Astrocyte of the spinal cord (primary cell): ENCODE results near the gene DBNL.

ENCODE experiments used
- DNase-seq: peaks from one replicate; pipeline ENCODE4 v3.0.0; 2011; ENCODE audit warnings: low read depth, low spot score
- H3K4me3 ChIP-seq: 2 replicates; pipeline ENCODE4 v1.5.1; 2011; ENCODE audit warnings: low read depth, mild to moderate bottlenecking, low read length, moderate library complexity
- CTCF ChIP-seq: IDR thresholded peaks from 2 replicates; pipeline ENCODE4 v1.5.1; 2012; ENCODE audit warnings: low read depth, mild to moderate bottlenecking, low read length, inconsistent platforms
- in situ Hi-C: cut with HindIII; loops from 2 replicates; pipeline ENCODE4 v1.10.0; 2017; ENCODE audit warnings: low sequenced_read_pairs

Gene DBNL

GRCh38 chr7:44063894-44064651 is 19.6 kb downstream of the DBNL start:
- in situ Hi-C loops: no loop called here
- TF ChIP-seq CTCF: no peak
- no peak overlapping the region for H3K4me3 ChIP-seq
- DNase-seq: no peak

- H3K4me3 ChIP-seq: no peak overlapping the region
- in situ Hi-C loops: no loop called here
- TF ChIP-seq CTCF: no peak
- DNase-seq: no peak
Observed at GRCh38 chr7:44064791-44065430, 20.4 kb downstream of the DBNL start.

DNA sequence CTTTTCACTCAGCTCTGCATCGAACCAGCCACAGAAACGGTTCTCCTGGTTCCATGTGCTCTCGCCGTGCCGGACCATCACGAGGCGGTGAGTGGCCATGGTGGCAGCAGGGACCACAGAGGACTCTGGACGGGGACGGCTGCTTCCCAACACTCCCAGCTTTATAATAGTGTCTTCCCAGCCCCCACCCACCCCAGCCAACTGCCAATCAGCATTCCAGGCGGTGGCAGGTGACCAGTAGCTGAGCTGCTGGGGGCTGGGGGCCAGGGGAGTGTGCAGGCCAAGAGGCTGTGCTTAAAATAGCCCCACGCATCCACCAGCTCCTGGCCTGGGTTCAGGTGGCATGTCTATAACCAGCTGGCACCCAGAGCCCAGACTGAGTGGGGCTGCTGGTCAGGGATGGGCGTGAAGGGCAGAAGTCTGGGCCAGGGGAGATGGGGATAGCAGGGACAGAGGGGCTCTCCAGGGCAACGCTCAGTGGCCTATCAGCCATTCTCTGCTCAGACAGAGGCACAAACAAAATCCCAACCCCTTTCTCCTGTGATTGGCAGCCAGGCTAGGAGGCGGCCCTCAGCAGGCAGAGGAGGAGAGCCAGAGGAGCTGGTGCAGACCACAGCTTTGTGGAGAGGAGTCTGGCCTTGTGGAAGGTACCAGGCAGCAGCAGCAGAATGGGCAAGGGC is 21.1 kb downstream of the DBNL start, which contains the start of gene PGAM2:
TSS of gene PGAM2 (minus strand) at position 137 of the 680 bp plus-strand sequence. CDS start at position 99, 38 bp downstream.
- no peak for TF ChIP-seq CTCF
- no peak within 1 kb of the TSS for H3K4me3 ChIP-seq
- in situ Hi-C loops: no loop called here
- no peak for DNase-seq

DNA sequence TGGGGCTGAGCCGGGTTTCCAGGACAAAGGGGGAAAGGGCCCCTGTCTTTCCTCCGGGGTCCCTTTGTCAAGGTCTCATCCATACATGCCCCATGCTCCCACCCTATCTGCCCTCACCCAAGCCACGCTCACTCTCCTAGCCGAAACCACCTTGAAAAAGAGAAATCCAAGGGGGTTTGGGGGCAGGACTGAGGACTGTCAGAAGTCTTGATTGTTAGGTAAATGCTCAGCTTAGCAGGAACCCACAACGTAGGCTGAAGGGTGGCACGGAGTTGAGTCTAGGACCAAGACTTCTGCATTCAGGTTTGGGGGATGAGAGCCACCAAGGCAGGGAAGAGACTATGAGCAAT is 21.6 kb downstream of the DBNL start:
- DNase-seq: no peak
- in situ Hi-C loops: no loop called here
- no peak for TF ChIP-seq CTCF
- no peak overlapping the region for H3K4me3 ChIP-seq

GRCh38 chr7:44066494-44067063 is 22.1 kb downstream of the DBNL start:
- in situ Hi-C loops: no loop called here
- no peak for TF ChIP-seq CTCF
- no peak for DNase-seq
- no peak overlapping the region for H3K4me3 ChIP-seq

DNA sequence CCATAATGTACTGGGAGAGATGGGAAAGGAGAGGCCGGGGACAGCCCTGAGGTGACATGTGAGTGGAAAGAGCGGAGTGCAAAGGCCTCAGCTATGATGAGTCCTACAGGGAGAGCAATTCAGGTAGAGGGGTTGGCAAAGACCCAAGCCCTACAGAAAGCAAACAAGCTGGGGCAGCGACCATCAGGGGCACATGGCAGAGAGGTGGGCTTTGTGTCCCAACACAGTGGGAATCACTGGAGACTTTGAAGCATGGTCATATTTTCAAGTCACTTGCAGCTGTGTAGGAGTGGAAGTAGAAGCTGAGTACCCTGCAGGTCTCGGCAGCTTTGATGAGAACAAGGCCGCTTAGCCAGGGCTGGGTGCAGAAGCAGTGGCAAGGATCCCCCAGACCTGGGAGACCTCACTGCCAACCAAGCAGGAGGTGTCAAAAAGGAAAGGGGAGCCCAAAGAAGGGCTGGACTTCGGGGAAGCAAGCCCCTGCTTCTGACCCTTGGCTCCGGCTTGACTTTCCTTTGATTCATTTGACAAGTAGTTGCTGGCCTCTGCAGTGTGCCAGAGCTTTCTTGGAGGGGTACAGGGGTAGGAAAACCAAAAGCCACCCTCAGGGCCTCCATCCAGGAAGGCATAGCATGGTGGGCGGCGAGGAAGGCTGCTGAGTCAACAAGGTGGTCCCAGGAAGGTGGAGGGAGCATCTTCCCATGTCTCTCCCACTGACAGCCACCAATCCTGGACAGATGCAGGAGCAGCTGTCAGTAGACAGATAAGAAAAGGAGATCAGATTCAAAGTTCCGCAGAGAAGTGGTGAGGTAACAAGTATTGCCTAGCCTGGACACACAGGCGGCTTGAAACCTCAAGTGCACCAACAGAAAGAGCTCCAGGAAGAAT is 22.8 kb downstream of the DBNL start:
- in situ Hi-C loops: no loop called here
- no peak overlapping the region for H3K4me3 ChIP-seq
- no peak for TF ChIP-seq CTCF
- no peak for DNase-seq
